ENCODE data around the gene L3MBTL3.

DNA sequence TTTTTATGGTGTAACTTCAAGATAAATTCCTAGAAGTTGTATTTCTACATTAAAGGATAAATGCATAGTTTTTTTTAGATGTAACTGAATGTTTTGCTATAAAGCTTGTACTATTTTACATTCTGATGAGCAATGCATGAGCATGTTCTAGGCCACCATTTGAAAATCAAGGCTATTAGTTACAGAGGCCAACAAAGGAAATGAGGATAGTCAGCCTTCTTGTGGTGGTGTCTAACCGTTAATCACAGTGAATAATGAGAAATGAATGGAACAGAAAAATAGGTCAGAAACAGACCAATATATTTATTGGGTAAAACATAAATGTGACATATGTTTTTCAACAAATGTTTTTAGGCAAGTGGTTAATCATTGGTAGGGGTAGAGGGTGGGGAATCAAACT is 37.6 kb upstream of the L3MBTL3 start:
- no peak for TF ChIP-seq CTCF (IDR thresholded peaks at IDR 0.05; ENCODE audit: poor library complexity, severe bottlenecking)
- TF ChIP-seq RAD21 (conservative IDR thresholded peaks at IDR 0.05): no peak
- no peak for TF ChIP-seq MXI1 (conservative IDR thresholded peaks at IDR 0.05; ENCODE audit: poor library complexity, severe bottlenecking)
- TF ChIP-seq, protein P1, sequence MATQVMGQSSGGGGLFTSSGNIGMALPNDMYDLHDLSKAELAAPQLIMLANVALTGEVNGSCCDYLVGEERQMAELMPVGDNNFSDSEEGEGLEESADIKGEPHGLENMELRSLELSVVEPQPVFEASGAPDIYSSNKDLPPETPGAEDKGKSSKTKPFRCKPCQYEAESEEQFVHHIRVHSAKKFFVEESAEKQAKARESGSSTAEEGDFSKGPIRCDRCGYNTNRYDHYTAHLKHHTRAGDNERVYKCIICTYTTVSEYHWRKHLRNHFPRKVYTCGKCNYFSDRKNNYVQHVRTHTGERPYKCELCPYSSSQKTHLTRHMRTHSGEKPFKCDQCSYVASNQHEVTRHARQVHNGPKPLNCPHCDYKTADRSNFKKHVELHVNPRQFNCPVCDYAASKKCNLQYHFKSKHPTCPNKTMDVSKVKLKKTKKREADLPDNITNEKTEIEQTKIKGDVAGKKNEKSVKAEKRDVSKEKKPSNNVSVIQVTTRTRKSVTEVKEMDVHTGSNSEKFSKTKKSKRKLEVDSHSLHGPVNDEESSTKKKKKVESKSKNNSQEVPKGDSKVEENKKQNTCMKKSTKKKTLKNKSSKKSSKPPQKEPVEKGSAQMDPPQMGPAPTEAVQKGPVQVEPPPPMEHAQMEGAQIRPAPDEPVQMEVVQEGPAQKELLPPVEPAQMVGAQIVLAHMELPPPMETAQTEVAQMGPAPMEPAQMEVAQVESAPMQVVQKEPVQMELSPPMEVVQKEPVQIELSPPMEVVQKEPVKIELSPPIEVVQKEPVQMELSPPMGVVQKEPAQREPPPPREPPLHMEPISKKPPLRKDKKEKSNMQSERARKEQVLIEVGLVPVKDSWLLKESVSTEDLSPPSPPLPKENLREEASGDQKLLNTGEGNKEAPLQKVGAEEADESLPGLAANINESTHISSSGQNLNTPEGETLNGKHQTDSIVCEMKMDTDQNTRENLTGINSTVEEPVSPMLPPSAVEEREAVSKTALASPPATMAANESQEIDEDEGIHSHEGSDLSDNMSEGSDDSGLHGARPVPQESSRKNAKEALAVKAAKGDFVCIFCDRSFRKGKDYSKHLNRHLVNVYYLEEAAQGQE (IDR thresholded peaks at IDR 0.05; ENCODE audit: borderline replicate concordance): no peak
- TF ChIP-seq SMC3 (conservative IDR thresholded peaks at IDR 0.05; ENCODE audit: poor library complexity): no peak
- TF ChIP-seq EP300 (conservative IDR thresholded peaks at IDR 0.05; ENCODE audit: poor library complexity, severe bottlenecking): no peak
- no peak for TF ChIP-seq POLR2AphosphoS5 (IDR thresholded peaks at IDR 0.05)

Measured in neural cell (in vitro differentiated cells).